K562 (cell line): ENCODE measurements around the gene CYB5D1. TPM values are rescaled to one million over a fixed set of nuclear protein-coding genes. Genes with fewer than 3 reads are reported as not detected.
A peak's percentile ranks its signal among the peaks of the same experiment; 100 is the strongest.

Experiments used
- ATAC-seq: fragments of 200-7000 bp; cut with Tn5 transposase; 3 replicates; pipeline ENCODE4 v1.9.1; 2020; ENCODE audit warnings: moderate library complexity
- BruUV-seq: library from RNA; stranded (reverse); fragments of 400-500 nt; replicated peaks from 2 replicates; lab custom pipeline; 2021; lab: Mats Ljungman, UMichigan
- CTCF ChIA-PET: fragments of 300-600 bp; formaldehyde crosslinking; extraction: SDS; loops from one replicate; lab custom pipeline; 2021; ENCODE audit warnings: low intra/inter-chr PET ratio; lab: Yijun Ruan, JAX
- POLR2A ChIA-PET: fragments of 300-600, 350-650 bp; sonication (Branson Sonifier 250); formaldehyde crosslinking; extraction: SDS; loops from one replicate; lab custom pipeline; 2021; ENCODE audit warnings: antibody characterized with exemption, inconsistent platforms; lab: Yijun Ruan, JAX
- DNase-seq, 4 experiments: peaks; one replicate each; pipeline versions ENCODE4 v3.0.0 to v3.0.0-alpha.2; 2011 to 2018; ENCODE audit warnings: low spot score in 3 of 4, mixed read lengths in 3 of 4; ENCODE audit errors: extremely low read depth in 1 of 4
- FAIRE-seq: peaks from 2 replicates; lab custom pipeline; 2011; peaks lifted over from hg19 to GRCh38; lab: Jason Lieb, UNC
- H2AFZ ChIP-seq: 2 replicates; pipeline ENCODE4 v1.6.0; 2011; ENCODE audit warnings: low read depth, low read length, control low read depth, inconsistent platforms
- H3K27ac ChIP-seq: fragments of 200-600 bp; 3 replicates; pipeline ENCODE4 v1.8.0; 2011; ENCODE audit warnings: low read depth, mild to moderate bottlenecking, control low read depth, inconsistent platforms, low read length, moderate library complexity, mixed read lengths; ENCODE audit errors: extremely low read depth
- H3K27me3 ChIP-seq, 2 experiments: fragments of 300-600 bp in 1 of 2; 2 replicates in 1 of 2; 3 replicates in 1 of 2; pipeline versions ENCODE4 v1.6.0 to v1.8.0; 2011; ENCODE audit warnings: inconsistent platforms in 2 of 2, low read length in 2 of 2, mild to moderate bottlenecking in 1 of 2, mixed read lengths in 1 of 2, moderate library complexity in 1 of 2; ENCODE audit not compliant: control insufficient read depth in 2 of 2, insufficient read depth in 2 of 2
- H3K36me3 ChIP-seq: fragments of 300-600 bp; 3 replicates; pipeline ENCODE4 v1.8.0; 2011; ENCODE audit warnings: mild to moderate bottlenecking, low read length, inconsistent platforms; ENCODE audit not compliant: control insufficient read depth, insufficient read depth
- H3K4me1 ChIP-seq, 2 experiments: fragments of 200-600 bp in 1 of 2; replicated peaks in 1 of 2; 2 replicates in 1 of 2; 3 replicates in 1 of 2; pipeline versions ENCODE4 v1.5.1 to v1.8.0; 2011; ENCODE audit warnings: inconsistent platforms in 2 of 2, low read length in 2 of 2, mild to moderate bottlenecking in 1 of 2, mixed read lengths in 1 of 2, moderate library complexity in 1 of 2; ENCODE audit not compliant: control insufficient read depth in 2 of 2, insufficient read depth in 2 of 2
- H3K4me2 ChIP-seq: 2 replicates; pipeline ENCODE4 v1.6.1; 2011; ENCODE audit warnings: low read length, control low read depth, inconsistent platforms, mixed read lengths; ENCODE audit not compliant: insufficient read depth
- H3K4me3 ChIP-seq: fragments of 200-600 bp; sonication (generic), shearing (Covaris generic); 2 replicates; pipeline ENCODE4 v1.5.1; 2016; ENCODE audit warnings: control low read depth, inconsistent platforms
- H3K79me2 ChIP-seq: fragments of 200-600 bp; 3 replicates; pipeline ENCODE4 v1.8.0; 2011; ENCODE audit warnings: low read length, inconsistent platforms; ENCODE audit not compliant: control insufficient read depth, insufficient read depth
- H3K9ac ChIP-seq, 2 experiments: 2 replicates each; pipeline versions ENCODE4 v1.6.0 to v1.6.1; 2011; ENCODE audit warnings: low read depth in 2 of 2, low read length in 2 of 2, control low read depth in 1 of 2, inconsistent platforms in 1 of 2, mild to moderate bottlenecking in 1 of 2, mixed read lengths in 1 of 2; ENCODE audit not compliant: insufficient read depth in 1 of 2
- H3K9me1 ChIP-seq: one replicate; pipeline ENCODE4 v1.6.0; 2011; ENCODE audit warnings: inconsistent platforms, mild to moderate bottlenecking, low read length, moderate library complexity; ENCODE audit not compliant: control insufficient read depth, insufficient read depth
- H3K9me3 ChIP-seq: replicated peaks from 2 replicates; pipeline ENCODE4 v1.5.1; 2011; ENCODE audit warnings: low read depth, low read length, inconsistent platforms; ENCODE audit not compliant: control insufficient read depth, insufficient read depth
- H4K20me1 ChIP-seq: replicated peaks from 2 replicates; pipeline ENCODE4 v1.6.1; 2011; ENCODE audit warnings: low read length, inconsistent platforms, mixed read lengths; ENCODE audit not compliant: control insufficient read depth, insufficient read depth
- ERF ChIP-seq: fragments of 450-650 bp; formaldehyde crosslinking; IDR thresholded peaks from 2 replicates; pipeline ENCODE4 v1.4.0; 2020; ENCODE audit warnings: mild to moderate bottlenecking, mixed read lengths
- NR2C1 ChIP-seq, 2 experiments: fragments of 450-650 bp; IDR thresholded peaks; 2 replicates each; pipeline ENCODE4 v1.6.1; 2017; ENCODE audit warnings: mild to moderate bottlenecking in 2 of 2, antibody characterized with exemption in 1 of 2, inconsistent platforms in 1 of 2, missing compliant biosample characterization in 1 of 2, missing genetic modification characterization in 1 of 2
- POLR2G ChIP-seq: fragments of 200-400 bp; formaldehyde crosslinking; IDR thresholded peaks from 2 replicates; pipeline ENCODE4 v1.6.1; 2017; ENCODE audit warnings: low read depth, mild to moderate bottlenecking, antibody characterized with exemption, low read length, moderate library complexity
- PPARD ChIP-seq: fragments of 250-450 bp; sonication (Bioruptor Pico); IDR thresholded peaks from 2 replicates; pipeline ENCODE4 v1.8.0; 2022; ENCODE audit warnings: inconsistent platforms, mild to moderate bottlenecking, moderate library complexity
- RBFOX2 ChIP-seq: fragments of 200-400 bp; formaldehyde crosslinking; IDR thresholded peaks from 2 replicates; pipeline ENCODE4 v1.6.1; 2017; ENCODE audit warnings: low read depth, mild to moderate bottlenecking, low read length, moderate library complexity
- SMC3 ChIP-seq: conservative IDR thresholded peaks from 2 replicates; pipeline ENCODE4 v1.6.1; 2011; ENCODE audit warnings: low read depth, low read length, improper control_type of control experiment; ENCODE audit not compliant: insufficient read depth
- ZNF133 ChIP-seq: fragments of 250-450 bp; sonication (Bioruptor Pico); IDR thresholded peaks from 2 replicates; pipeline ENCODE4 v1.4.0; 2020; ENCODE audit warnings: mild to moderate bottlenecking
- ZNF436 ChIP-seq: fragments of 250-450, 450-650 bp; sonication (Bioruptor Pico); formaldehyde crosslinking; IDR thresholded peaks from 2 replicates; pipeline ENCODE4 v1.7.0; 2020; ENCODE audit warnings: mild to moderate bottlenecking
- WGBS: fragments of 100-300 bp; shearing (Covaris generic); methylation state at CpG from one replicate; pipeline ENCODE4 v1.1.6; 2016; ENCODE audit warnings: low coverage, mixed read lengths; ENCODE audit not compliant: insufficient coverage; ENCODE audit errors: missing lambda C conversion rate; 5-methylcytosine and 5-hydroxymethylcytosine counted together
- in situ Hi-C: fragments of 300-500 bp; cut with MboI; formaldehyde crosslinking; loops from 4 replicates; pipeline ENCODE4 v1.15.0; 2018; ENCODE audit warnings: inconsistent platforms, mixed read lengths
- intact Hi-C: fragments of 100-400 bp; cut with micrococcal nuclease; formaldehyde crosslinking; loops from 2 replicates; pipeline ENCODE4 v1.14.2; 2022
- polyA plus RNA-seq, 8 experiments: library from polyadenylated mRNA; depleted of rRNA in 4 of 8; stranded (reverse) in 5 of 8; unstranded in 3 of 8; fragments of >200 nt; fragmentation: Nextera tagmentation in 2 of 8; fragmentation: Illumina TruSeq in 1 of 8; extraction: Ambion mirVana in 2 of 8; extraction: Trizol in 1 of 8; gene quantifications; 2 replicates each; pipeline versions ENCODE4 v1.2.1 to v1.2.3, GENCODE V29; 2011 to 2014; ENCODE audit warnings: inconsistent platforms in 1 of 8, missing spikeins in 1 of 8
- total RNA-seq, 7 experiments: library from RNA; depleted of rRNA in 6 of 7; stranded (reverse); fragments of >200 nt in 6 of 7; fragmentation: Illumina TruSeq in 2 of 7; extraction: Trizol in 2 of 7; gene quantifications; 2 replicates each; pipeline versions ENCODE4 v1.2.1 to v1.2.3, GENCODE V29; 2011 to 2021; ENCODE audit warnings: low replicate concordance in 1 of 7
- TF ChIP-seq, protein P1 (sequence below): sonication (generic); formaldehyde crosslinking; IDR thresholded peaks from 2 replicates; pipeline ENCODE4 v1.9.0; 2022; ENCODE audit warnings: mild to moderate bottlenecking, missing genetic modification reagents
- TF ChIP-seq, protein P2 (sequence below): fragments of 450-650 bp; conservative IDR thresholded peaks from 2 replicates; pipeline ENCODE4 v1.6.1; 2016; ENCODE audit warnings: missing genetic modification characterization, low read depth, mild to moderate bottlenecking, missing compliant biosample characterization, moderate library complexity

CYB5D1 gene
- total and polyA plus RNA-seq, 9 of the 15 experiments (the other 6 are each of a cell fraction or from before 2014, with no cell fraction given) = 2.4 to 7.9 (median 5.7) TPM

DNA sequence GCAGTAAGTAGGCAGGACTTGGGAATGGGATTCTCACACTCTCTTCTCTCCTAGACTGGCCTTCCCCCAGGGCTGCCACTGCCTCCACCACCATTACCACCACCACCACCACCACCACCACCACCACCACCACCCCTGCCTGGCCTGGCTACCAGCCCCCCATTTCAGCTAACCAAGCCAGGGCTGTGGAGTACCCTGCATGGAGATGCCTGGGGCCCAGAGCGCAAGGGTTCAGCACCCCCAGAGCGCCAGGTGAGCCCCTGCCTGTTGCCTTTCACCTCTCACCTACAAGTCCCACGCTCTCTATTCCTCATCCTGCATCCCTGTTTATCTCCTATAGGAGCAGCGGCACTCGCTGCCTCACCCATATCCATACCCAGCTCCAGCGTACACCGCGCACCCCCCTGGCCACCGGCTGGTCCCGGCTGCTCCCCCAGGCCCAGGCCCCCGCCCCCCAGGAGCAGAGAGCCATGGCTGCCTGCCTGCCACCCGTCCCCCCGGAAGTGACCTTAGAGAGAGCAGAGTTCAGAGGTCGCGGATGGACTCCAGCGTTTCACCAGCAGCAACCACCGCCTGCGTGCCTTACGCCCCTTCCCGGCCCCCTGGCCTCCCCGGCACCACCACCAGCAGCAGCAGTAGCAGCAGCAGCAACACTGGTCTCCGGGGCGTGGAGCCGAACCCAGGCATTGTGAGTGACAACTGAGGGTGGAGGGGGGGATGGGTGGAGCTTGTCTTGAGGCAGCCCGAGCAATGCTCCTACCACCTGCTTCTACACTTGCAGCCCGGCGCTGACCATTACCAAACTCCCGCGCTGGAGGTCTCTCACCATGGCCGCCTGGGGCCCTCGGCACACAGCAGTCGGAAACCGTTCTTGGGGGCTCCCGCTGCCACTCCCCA is 10.8 kb upstream of the CYB5D1 start:
- TF ChIP-seq PPARD (no peak), NR2C1 (IDR thresholded peaks at IDR 0.05) (peak; percentile 60), NR2C1 (tag; IDR thresholded peaks at IDR 0.05) (no peak), SMC3 (no peak), ZNF133 (CRISPR knock-in tag) (no peak), RBFOX2 (peak; percentile 36), ERF (CRISPR knock-in tag) (no peak), POLR2G (peak; percentile 47; the same call in 1 of the 2 replicates), ZNF436 (CRISPR knock-in tag) (no peak)
- TF ChIP-seq, protein P1, sequence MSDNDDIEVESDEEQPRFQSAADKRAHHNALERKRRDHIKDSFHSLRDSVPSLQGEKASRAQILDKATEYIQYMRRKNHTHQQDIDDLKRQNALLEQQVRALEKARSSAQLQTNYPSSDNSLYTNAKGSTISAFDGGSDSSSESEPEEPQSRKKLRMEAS (CRISPR knock-in tag) = no peak
- TF ChIP-seq, protein P2, sequence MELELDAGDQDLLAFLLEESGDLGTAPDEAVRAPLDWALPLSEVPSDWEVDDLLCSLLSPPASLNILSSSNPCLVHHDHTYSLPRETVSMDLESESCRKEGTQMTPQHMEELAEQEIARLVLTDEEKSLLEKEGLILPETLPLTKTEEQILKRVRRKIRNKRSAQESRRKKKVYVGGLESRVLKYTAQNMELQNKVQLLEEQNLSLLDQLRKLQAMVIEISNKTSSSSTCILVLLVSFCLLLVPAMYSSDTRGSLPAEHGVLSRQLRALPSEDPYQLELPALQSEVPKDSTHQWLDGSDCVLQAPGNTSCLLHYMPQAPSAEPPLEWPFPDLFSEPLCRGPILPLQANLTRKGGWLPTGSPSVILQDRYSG (tag) = no peak
- Histone ChIP-seq H3K4me3 (no peak overlapping the region), H3K4me1 (peaks cover 0 to 41% of the 10 kb centered on the region in 2 experiments; a peak in 3 of 5 replicates), H3K36me3 (peaks cover 59% of the 10 kb centered on the region; the same call in 2 of the 3 replicates), H3K27me3 (no peaks in the 10 kb centered on the region), H3K9ac (no peak overlapping the region), H3K4me2 (no peak overlapping the region), H3K27ac (no peak overlapping the region), H3K9me3 (no peaks in the 10 kb centered on the region), H3K79me2 (peaks cover 37% of the 10 kb centered on the region), H2AFZ (no peak overlapping the region), H3K9me1 (peaks cover 3% of the 10 kb centered on the region), H4K20me1 (peaks cover 4% of the 10 kb centered on the region; the same call in 1 of the 2 replicates)
- DNase-seq (no peak), FAIRE-seq (no peak), ATAC-seq (no peak)
- WGBS = 91% methylated on average over 6 of the region's 34 CpGs
- ChIA-PET CTCF (no interaction called here), POLR2A (interaction anchor here (1.7 kb wide), 1 partner anchor 9 kb away, joined by 7 read pairs; the partner anchor contains the start of gene NAA38)
- intact Hi-C loops = no loop called here
- BruUV-seq = no TSS peak
- in situ Hi-C loops = no loop called here
